Progenitor cell of endocrine pancreas (in vitro differentiated cells): ENCODE results near the gene SPACA7. TPM values are rescaled to one million over a fixed set of nuclear protein-coding genes. Genes with fewer than 3 reads are reported as not detected.

Experiments
- DNase-seq: peaks from one replicate; pipeline ENCODE4 v3.0.0; 2021; ENCODE audit warnings: low spot score; ENCODE audit not compliant: unreplicated experiment
- H3K27ac Mint-ChIP-seq: 2 replicates; pipeline ENCODE4 v1.8.0; 2021; ENCODE audit warnings: mild to moderate bottlenecking, moderate library complexity, mixed read lengths
- H3K27me3 Mint-ChIP-seq: 2 replicates; pipeline ENCODE4 v1.8.0; 2021; ENCODE audit warnings: mixed read lengths
- H3K36me3 Mint-ChIP-seq: 2 replicates; pipeline ENCODE4 v1.8.0; 2022; ENCODE audit warnings: mixed read lengths; ENCODE audit not compliant: insufficient read depth
- H3K4me1 Mint-ChIP-seq: 2 replicates; pipeline ENCODE4 v1.8.0; 2021; ENCODE audit warnings: low read depth, mixed read lengths
- H3K4me3 Mint-ChIP-seq: 2 replicates; pipeline ENCODE4 v1.8.0; 2021; ENCODE audit warnings: low read depth, mild to moderate bottlenecking, moderate library complexity, mixed read lengths
- H3K9me3 Mint-ChIP-seq: 2 replicates; pipeline ENCODE4 v1.8.0; 2021; ENCODE audit warnings: low read depth, mixed read lengths
- total RNA-seq: library from RNA; stranded (reverse); gene quantifications from 2 replicates; pipeline ENCODE4 v1.2.1, GENCODE V29; 2021
- TF ChIP-seq, protein P1 (sequence below): fragments of 200-600 bp; sonication (generic); IDR thresholded peaks from one replicate; pipeline ENCODE4 v1.5.0; 2021; ENCODE audit warnings: antibody characterized with exemption, mild to moderate bottlenecking; ENCODE audit not compliant: unreplicated experiment

The SPACA7 gene
- total RNA-seq, 1 donor from 2014 or later: not detected

DNA sequence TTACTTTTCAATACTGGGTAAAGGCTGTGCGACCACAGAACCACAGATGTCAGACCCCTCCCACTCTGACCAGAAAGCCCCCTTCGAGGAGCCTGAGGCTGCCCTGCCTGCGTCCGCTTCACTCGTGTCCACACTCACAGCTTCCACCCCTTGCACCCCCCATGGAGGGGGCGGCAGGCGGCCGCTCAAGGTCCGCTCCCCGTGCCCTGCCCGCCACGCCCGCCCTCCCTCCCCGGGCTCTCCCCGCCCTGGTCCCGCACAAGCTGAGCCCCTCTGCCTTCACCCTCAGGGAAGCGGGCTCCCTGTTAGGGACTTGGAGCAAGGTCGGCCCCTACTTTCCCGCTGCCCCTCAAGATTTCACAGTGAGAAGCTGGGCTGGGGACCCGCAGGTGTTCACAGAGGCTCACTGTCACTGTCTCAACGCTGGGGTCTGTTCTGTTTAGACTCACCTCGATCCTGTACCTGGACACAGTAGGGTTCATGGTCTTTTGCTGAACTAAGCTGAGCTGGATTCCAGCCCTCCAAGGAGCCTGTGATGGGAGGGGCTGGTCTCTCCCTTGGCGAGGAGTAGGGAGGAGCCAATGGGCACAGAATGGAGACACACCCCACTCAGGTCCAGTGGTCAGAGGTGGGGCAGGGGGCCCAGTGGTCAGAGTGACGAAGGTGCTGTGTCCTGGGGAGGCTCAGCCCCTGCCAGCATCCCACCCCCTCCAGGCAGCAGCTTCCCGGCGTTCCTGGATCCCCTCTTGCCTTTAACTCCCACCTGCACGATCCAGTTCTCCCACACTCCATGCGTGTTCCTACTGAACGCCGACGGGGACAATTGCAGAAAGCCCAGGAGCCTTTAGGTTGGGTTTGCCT is 69.5 kb downstream of the SPACA7 start:
- Mint-ChIP-seq H3K9me3 (no peaks in the 10 kb centered on the region), H3K27me3 (peaks cover 44% of the 10 kb centered on the region), H3K4me3 (no peak overlapping the region), H3K36me3 (no peaks in the 10 kb centered on the region), H3K4me1 (peaks cover 4% of the 10 kb centered on the region), H3K27ac (no peak overlapping the region)
- TF ChIP-seq, protein P1, sequence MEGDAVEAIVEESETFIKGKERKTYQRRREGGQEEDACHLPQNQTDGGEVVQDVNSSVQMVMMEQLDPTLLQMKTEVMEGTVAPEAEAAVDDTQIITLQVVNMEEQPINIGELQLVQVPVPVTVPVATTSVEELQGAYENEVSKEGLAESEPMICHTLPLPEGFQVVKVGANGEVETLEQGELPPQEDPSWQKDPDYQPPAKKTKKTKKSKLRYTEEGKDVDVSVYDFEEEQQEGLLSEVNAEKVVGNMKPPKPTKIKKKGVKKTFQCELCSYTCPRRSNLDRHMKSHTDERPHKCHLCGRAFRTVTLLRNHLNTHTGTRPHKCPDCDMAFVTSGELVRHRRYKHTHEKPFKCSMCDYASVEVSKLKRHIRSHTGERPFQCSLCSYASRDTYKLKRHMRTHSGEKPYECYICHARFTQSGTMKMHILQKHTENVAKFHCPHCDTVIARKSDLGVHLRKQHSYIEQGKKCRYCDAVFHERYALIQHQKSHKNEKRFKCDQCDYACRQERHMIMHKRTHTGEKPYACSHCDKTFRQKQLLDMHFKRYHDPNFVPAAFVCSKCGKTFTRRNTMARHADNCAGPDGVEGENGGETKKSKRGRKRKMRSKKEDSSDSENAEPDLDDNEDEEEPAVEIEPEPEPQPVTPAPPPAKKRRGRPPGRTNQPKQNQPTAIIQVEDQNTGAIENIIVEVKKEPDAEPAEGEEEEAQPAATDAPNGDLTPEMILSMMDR: no peak
- DNase-seq: no peak

DNA sequence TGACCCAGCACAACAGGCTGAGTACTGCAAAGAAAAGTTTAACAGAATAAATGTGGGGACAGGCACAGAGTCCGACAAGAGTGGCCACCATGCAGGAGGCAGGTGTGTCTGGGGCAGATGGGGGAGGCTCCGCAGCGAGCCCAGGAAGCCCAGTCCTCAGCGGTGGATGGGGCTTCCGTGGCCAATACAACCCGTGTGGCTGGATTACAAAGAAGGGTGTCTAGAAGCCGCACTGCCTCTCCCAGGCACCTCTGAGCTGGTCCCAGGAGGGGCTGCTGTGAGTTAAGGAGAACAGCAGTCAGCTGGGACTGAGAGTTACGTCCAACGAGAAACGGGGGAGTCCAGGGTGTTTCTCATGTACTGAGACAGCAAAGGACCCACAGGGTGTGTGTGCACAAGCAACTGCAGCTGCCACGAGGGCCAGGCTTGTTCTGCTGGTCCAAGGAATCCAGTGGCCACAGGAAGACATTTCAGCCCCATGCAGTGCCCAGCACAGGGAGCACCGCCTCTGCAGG is 70.2 kb downstream of the SPACA7 start:
- no peak overlapping the region for H3K4me3 Mint-ChIP-seq
- H3K4me1 Mint-ChIP-seq: peaks cover 10% of the 10 kb centered on the region
- DNase-seq: no peak
- H3K27ac Mint-ChIP-seq: no peak overlapping the region
- TF ChIP-seq, protein P1: no peak
- no peaks in the 10 kb centered on the region for H3K9me3 Mint-ChIP-seq
- H3K36me3 Mint-ChIP-seq: no peaks in the 10 kb centered on the region
- H3K27me3 Mint-ChIP-seq: peaks cover 43% of the 10 kb centered on the region

GRCh38 chr13:112446867-112447266 is 70.7 kb downstream of the SPACA7 start:
- H3K27ac Mint-ChIP-seq: no peak overlapping the region
- no peaks in the 10 kb centered on the region for H3K9me3 Mint-ChIP-seq
- H3K4me3 Mint-ChIP-seq: no peak overlapping the region
- DNase-seq: no peak
- peaks cover 41% of the 10 kb centered on the region for H3K27me3 Mint-ChIP-seq
- H3K36me3 Mint-ChIP-seq: no peaks in the 10 kb centered on the region
- TF ChIP-seq, protein P1: no peak
- H3K4me1 Mint-ChIP-seq: peaks cover 10% of the 10 kb centered on the region

GRCh38 chr13:112447306-112447705 is 71.2 kb downstream of the SPACA7 start:
- H3K4me1 Mint-ChIP-seq: peaks cover 10% of the 10 kb centered on the region
- H3K36me3 Mint-ChIP-seq: no peaks in the 10 kb centered on the region
- no peak for DNase-seq
- H3K9me3 Mint-ChIP-seq: no peaks in the 10 kb centered on the region
- H3K4me3 Mint-ChIP-seq: no peak overlapping the region
- H3K27ac Mint-ChIP-seq: no peak overlapping the region
- H3K27me3 Mint-ChIP-seq: peaks cover 41% of the 10 kb centered on the region
- TF ChIP-seq, protein P1: no peak

- DNase-seq: no peak
- Mint-ChIP-seq H3K27me3 (peaks cover 37% of the 10 kb centered on the region), H3K4me1 (peaks cover 10% of the 10 kb centered on the region), H3K9me3 (no peaks in the 10 kb centered on the region), H3K27ac (no peak overlapping the region), H3K4me3 (no peak overlapping the region), H3K36me3 (no peaks in the 10 kb centered on the region)
- TF ChIP-seq, protein P1: no peak
These were observed 71.8 kb downstream of the SPACA7 start for GRCh38 chr13:112447761-112448603.
